Endothelial cell of umbilical vein (primary cell): ENCODE data around the gene TMEM33. TPM values are rescaled to one million over a fixed set of nuclear protein-coding genes. Genes with fewer than 3 reads are reported as not detected.

Source experiments
- BruUV-seq: library from RNA; stranded (reverse); fragments of 400-500 nt; replicated peaks from 2 replicates; lab custom pipeline; 2021; lab: Mats Ljungman, UMichigan
- CTCF ChIA-PET: fragments of 300-600, 350-600 bp; sonication (Branson Sonifier 250); formaldehyde crosslinking; loops from one replicate; lab custom pipeline; 2021; ENCODE audit warnings: antibody characterized with exemption, inconsistent platforms; lab: Charles Lee
- POLR2A ChIA-PET: fragments of 300-600, 350-600 bp; sonication (Branson Sonifier 250); formaldehyde crosslinking; loops from one replicate; lab custom pipeline; 2021; ENCODE audit warnings: antibody characterized with exemption, inconsistent platforms; lab: Charles Lee
- DNase-seq: peaks from one replicate; pipeline ENCODE4 v3.0.0-alpha.2; 2011; ENCODE audit warnings: low read depth, low spot score
- FAIRE-seq: peaks from 2 replicates; lab custom pipeline; 2011; peaks lifted over from hg19 to GRCh38; lab: Jason Lieb, UNC
- H2AFZ ChIP-seq: 2 replicates; pipeline ENCODE4 v1.6.0; 2012; ENCODE audit warnings: low read depth, low read length, control low read depth, inconsistent platforms
- H3K27ac ChIP-seq: 2 replicates; pipeline ENCODE4 v1.5.1; 2011; ENCODE audit warnings: low read depth, mild to moderate bottlenecking, control low read depth, low read length, moderate library complexity; ENCODE audit not compliant: insufficient read depth
- H3K27me3 ChIP-seq, 2 experiments: 2 replicates each; pipeline versions ENCODE4 v1.6.0 to v1.6.1; 2011; ENCODE audit warnings: low read length in 2 of 2, mixed read lengths in 1 of 2; ENCODE audit not compliant: control insufficient read depth in 2 of 2, insufficient read depth in 2 of 2
- H3K36me3 ChIP-seq, 2 experiments: 2 replicates in 1 of 2; 3 replicates in 1 of 2; pipeline ENCODE4 v1.5.1; 2011; ENCODE audit warnings: low read length in 2 of 2, mild to moderate bottlenecking in 1 of 2, moderate library complexity in 1 of 2; ENCODE audit not compliant: control insufficient read depth in 2 of 2, insufficient read depth in 2 of 2; ENCODE audit errors: extremely low read depth in 1 of 2
- H3K4me1 ChIP-seq: 3 replicates; pipeline ENCODE4 v1.5.1; 2011; ENCODE audit warnings: mild to moderate bottlenecking, low read length; ENCODE audit not compliant: control insufficient read depth, insufficient read depth; ENCODE audit errors: extremely low read depth
- H3K4me2 ChIP-seq: 2 replicates; pipeline ENCODE4 v1.6.1; 2011; ENCODE audit warnings: low read length, control low read depth, mixed read lengths; ENCODE audit not compliant: insufficient read depth
- H3K4me3 ChIP-seq, 3 experiments: fragments of 200-600 bp in 1 of 3; sonication (generic), shearing (Covaris generic) in 1 of 3; replicated peaks in 1 of 3; 2 replicates each; pipeline ENCODE4 v1.5.1; 2011 to 2016; ENCODE audit warnings: control low read depth in 3 of 3, low read length in 3 of 3, mild to moderate bottlenecking in 2 of 3, inconsistent platforms in 1 of 3, low read depth in 1 of 3, moderate library complexity in 1 of 3; ENCODE audit not compliant: insufficient read depth in 1 of 3
- H3K79me2 ChIP-seq: 2 replicates; pipeline ENCODE4 v1.6.0; 2012; ENCODE audit warnings: low read length, inconsistent platforms; ENCODE audit not compliant: control insufficient read depth, insufficient read depth
- H3K9ac ChIP-seq: replicated peaks from 2 replicates; pipeline ENCODE3; 2011; ENCODE audit warnings: low read length, control low read depth; ENCODE audit not compliant: insufficient read depth; ENCODE audit errors: extremely low read depth
- H3K9me1 ChIP-seq: replicated peaks from 3 replicates; pipeline ENCODE4 v1.6.0; 2011; ENCODE audit warnings: mild to moderate bottlenecking, low read length; ENCODE audit not compliant: control insufficient read depth, insufficient read depth; ENCODE audit errors: extremely low read depth
- H3K9me3 ChIP-seq: replicated peaks from 2 replicates; pipeline ENCODE4 v1.5.1; 2012; ENCODE audit warnings: low read length, inconsistent platforms; ENCODE audit not compliant: control insufficient read depth, insufficient read depth
- H4K20me1 ChIP-seq: replicated peaks from 2 replicates; pipeline ENCODE3; 2011; ENCODE audit warnings: mild to moderate bottlenecking, low read length; ENCODE audit not compliant: control insufficient read depth, insufficient read depth; ENCODE audit errors: extremely low read depth
- FOS ChIP-seq: IDR thresholded peaks from 2 replicates; pipeline ENCODE4 v1.6.1; 2011; ENCODE audit warnings: mild to moderate bottlenecking, low read length, moderate library complexity, borderline replicate concordance; ENCODE audit not compliant: insufficient read depth
- POLR2A ChIP-seq: IDR thresholded peaks from 2 replicates; pipeline ENCODE4 v1.6.1; 2012; ENCODE audit warnings: low read depth, mild to moderate bottlenecking, control low read depth, low read length
- POLR2AphosphoS5 ChIP-seq: IDR thresholded peaks from 2 replicates; pipeline ENCODE4 v1.6.1; 2012; ENCODE audit warnings: low read depth, mild to moderate bottlenecking, control low read depth, low read length, moderate library complexity; ENCODE audit not compliant: insufficient read depth
- dilution Hi-C: fragments of 300-500 bp; cut with MboI; formaldehyde crosslinking; loops from one replicate; pipeline ENCODE4 v1.15.0; 2019; ENCODE audit warnings: low sequenced_read_pairs; ENCODE audit not compliant: extremely low pct_ligation_motif_present
- intact Hi-C: fragments of 100-400 bp; cut with micrococcal nuclease; formaldehyde crosslinking; loops from one replicate; pipeline ENCODE4 v1.10.0; 2022
- polyA plus RNA-seq, 4 experiments: library from polyadenylated mRNA; depleted of rRNA in 3 of 4; stranded (reverse) in 3 of 4; unstranded in 1 of 4; fragments of >200 nt; gene quantifications; 2 replicates each; pipeline versions ENCODE4 v1.2.1 to v1.2.3, GENCODE V29; 2011 to 2012; ENCODE audit warnings: missing spikeins in 1 of 4
- total RNA-seq: library from RNA; stranded (reverse); gene quantifications from 2 replicates; pipeline ENCODE4 v1.2.3, GENCODE V29; 2021
- TF ChIP-seq, protein P1 (sequence below), 2 donors: IDR thresholded peaks; 1 replicate in 1 of 2; 2 replicates in 1 of 2; pipeline ENCODE4 v1.5.1; 2011; ENCODE audit warnings: low read length in 2 of 2, mild to moderate bottlenecking in 2 of 2, moderate library complexity in 2 of 2, control low read depth in 1 of 2, inconsistent platforms in 1 of 2, low read depth in 1 of 2; ENCODE audit not compliant: insufficient read depth in 1 of 2; ENCODE audit errors: extremely low read depth in 1 of 2

TMEM33 gene
- total and polyA plus RNA-seq, 2 donors (not counting 3 experiments of a cell fraction or from before 2014, with no cell fraction given), result 52.9 to 60.1 TPM

DNA sequence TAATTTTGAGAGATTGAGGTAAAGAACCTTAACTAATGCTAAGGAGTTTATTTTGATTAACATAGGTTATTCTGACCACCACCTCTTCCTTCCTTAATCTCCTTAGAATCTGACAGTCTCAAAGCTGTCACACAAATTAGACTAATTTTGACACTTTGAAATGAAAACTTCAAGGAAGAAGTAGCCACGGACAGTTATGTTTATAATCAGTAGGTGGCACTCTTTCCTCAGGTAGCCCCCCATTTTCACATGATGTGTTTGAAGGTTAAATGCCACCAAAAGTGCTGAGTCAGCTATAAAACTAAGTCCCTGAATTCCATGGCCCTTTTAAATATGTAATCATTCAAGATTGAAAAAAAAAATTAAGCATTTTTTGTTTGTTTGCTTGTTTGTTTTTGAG, 22.4 kb downstream of the TMEM33 start:
- DNase-seq (peak; percentile 31), FAIRE-seq (peak; percentile 31)
- Histone ChIP-seq H3K9me3 (no peaks in the 10 kb centered on the region), H3K79me2 (no peaks in the 10 kb centered on the region), H2AFZ (no peak overlapping the region), H3K27ac (no peak overlapping the region), H3K27me3 (no peaks in the 10 kb centered on the region), H4K20me1 (no peaks in the 10 kb centered on the region), H3K9me1 (no peaks in the 10 kb centered on the region), H3K36me3 (peaks cover 0 to 6% of the 10 kb centered on the region in 2 experiments), H3K4me1 (no peaks in the 10 kb centered on the region), H3K9ac (no peak overlapping the region), H3K4me3 (no peak overlapping the region), H3K4me2 (no peak overlapping the region)
- dilution Hi-C loops (no loop called here), intact Hi-C loops (loop anchor here (2.0 kb wide), 1 partner anchor 323 kb away; no protein-coding TSS in a partner anchor)
- ChIA-PET POLR2A (no interaction called here), CTCF (interaction anchor here (0.6 to 1.7 kb wide), 5 partner anchors 9 to 322 kb away, joined by 3 to 7 read pairs (median 4); partner anchors contain the start of genes SLC30A9 and TMEM33)
- no TSS peak for BruUV-seq
- TF ChIP-seq, protein P1, sequence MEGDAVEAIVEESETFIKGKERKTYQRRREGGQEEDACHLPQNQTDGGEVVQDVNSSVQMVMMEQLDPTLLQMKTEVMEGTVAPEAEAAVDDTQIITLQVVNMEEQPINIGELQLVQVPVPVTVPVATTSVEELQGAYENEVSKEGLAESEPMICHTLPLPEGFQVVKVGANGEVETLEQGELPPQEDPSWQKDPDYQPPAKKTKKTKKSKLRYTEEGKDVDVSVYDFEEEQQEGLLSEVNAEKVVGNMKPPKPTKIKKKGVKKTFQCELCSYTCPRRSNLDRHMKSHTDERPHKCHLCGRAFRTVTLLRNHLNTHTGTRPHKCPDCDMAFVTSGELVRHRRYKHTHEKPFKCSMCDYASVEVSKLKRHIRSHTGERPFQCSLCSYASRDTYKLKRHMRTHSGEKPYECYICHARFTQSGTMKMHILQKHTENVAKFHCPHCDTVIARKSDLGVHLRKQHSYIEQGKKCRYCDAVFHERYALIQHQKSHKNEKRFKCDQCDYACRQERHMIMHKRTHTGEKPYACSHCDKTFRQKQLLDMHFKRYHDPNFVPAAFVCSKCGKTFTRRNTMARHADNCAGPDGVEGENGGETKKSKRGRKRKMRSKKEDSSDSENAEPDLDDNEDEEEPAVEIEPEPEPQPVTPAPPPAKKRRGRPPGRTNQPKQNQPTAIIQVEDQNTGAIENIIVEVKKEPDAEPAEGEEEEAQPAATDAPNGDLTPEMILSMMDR (IDR thresholded peaks at IDR 0.05; ENCODE audit: extremely low read depth in 1 of 2, insufficient read depth in 1 of 2, low read depth in 1 of 2, low read length in 2 of 2), result peak in 1 of 2 donors; percentile 24
- no peak for TF ChIP-seq POLR2AphosphoS5
- TF ChIP-seq FOS, result no peak
- no peak for TF ChIP-seq POLR2A

GRCh38 chr4:41963105-41963504, 27.9 kb downstream of the TMEM33 start:
- Histone ChIP-seq H3K9ac (no peak overlapping the region), H3K36me3 (no peaks in the 10 kb centered on the region), H3K4me3 (no peak overlapping the region), H3K9me1 (peaks cover 3% of the 10 kb centered on the region), H3K79me2 (no peaks in the 10 kb centered on the region), H3K4me1 (no peaks in the 10 kb centered on the region), H4K20me1 (no peaks in the 10 kb centered on the region), H3K27me3 (no peaks in the 10 kb centered on the region), H3K9me3 (no peaks in the 10 kb centered on the region), H3K4me2 (no peak overlapping the region), H2AFZ (no peak overlapping the region), H3K27ac (no peak overlapping the region)
- BruUV-seq, result no TSS peak
- CTCF ChIA-PET, result interaction anchor here (1.0 to 1.2 kb wide), 9 partner anchors 9 to 263 kb away, joined by 3 to 6 read pairs (median 4); partner anchors contain the start of gene TMEM33
- peak; percentile 26 for DNase-seq
- intact Hi-C loops (loop anchor here (1.0 kb wide), 1 partner anchor 270 kb away; no protein-coding TSS in a partner anchor), dilution Hi-C loops (no loop called here)
- TF ChIP-seq POLR2A, result no peak
- TF ChIP-seq, protein P1 (IDR thresholded peaks at IDR 0.05; ENCODE audit: extremely low read depth in 1 of 2, insufficient read depth in 1 of 2, low read depth in 1 of 2, low read length in 2 of 2), result peak in 1 of 2 donors; percentile 29
- no peak for FAIRE-seq
- POLR2A ChIA-PET, result no interaction called here
